MG63 (cell line): ENCODE measurements around the gene RFPL4A. TPM values are rescaled to one million over a fixed set of nuclear protein-coding genes. Genes with fewer than 3 reads are reported as not detected.

Experiments
- DNase-seq: peaks from one replicate; pipeline ENCODE4 v3.0.0-alpha.2; 2020
- H3K27me3 ChIP-seq: fragments of 250-450 bp; sonication (Bioruptor Pico); 2 replicates; pipeline ENCODE4 v1.5.1; 2020; ENCODE audit warnings: mild to moderate bottlenecking, moderate library complexity
- H3K36me3 ChIP-seq: fragments of 250-450 bp; sonication (Bioruptor Pico); 2 replicates; pipeline ENCODE4 v1.5.1; 2020; ENCODE audit warnings: mild to moderate bottlenecking, moderate library complexity
- H3K4me3 ChIP-seq: fragments of 250-450 bp; sonication (Bioruptor Pico); 2 replicates; pipeline ENCODE4 v1.5.1; 2020; ENCODE audit warnings: mild to moderate bottlenecking, moderate library complexity
- H3K9me3 ChIP-seq: fragments of 250-450 bp; sonication (Bioruptor Pico); 2 replicates; pipeline ENCODE4 v1.5.1; 2020; ENCODE audit warnings: mild to moderate bottlenecking, moderate library complexity
- total RNA-seq: library from RNA; depleted of rRNA; stranded (reverse); fragments of >200 nt; shearing (Covaris generic); gene quantifications from 2 replicates; pipeline ENCODE4 v1.2.3, GENCODE V29; 2014; ENCODE audit warnings: low replicate concordance; rRNA removed

RFPL4A gene
- total RNA-seq, 1 experiment from 2014 or later, result not detected

GRCh38 chr19:55777528-55777927, 18.6 kb downstream of the RFPL4A start:
- no peak overlapping the region for H3K4me3 ChIP-seq
- H3K9me3 ChIP-seq, result no peaks in the 10 kb centered on the region
- H3K36me3 ChIP-seq, result no peaks in the 10 kb centered on the region
- no peak for DNase-seq
- H3K27me3 ChIP-seq, result peaks cover 18% of the 10 kb centered on the region

- H3K27me3 ChIP-seq, result peaks cover 22% of the 10 kb centered on the region
- no peaks in the 10 kb centered on the region for H3K36me3 ChIP-seq
- H3K4me3 ChIP-seq, result no peak overlapping the region
- no peak for DNase-seq
- H3K9me3 ChIP-seq, result no peaks in the 10 kb centered on the region
These were observed 19.4 kb downstream of the RFPL4A start for GRCh38 chr19:55778331-55778730.

DNA sequence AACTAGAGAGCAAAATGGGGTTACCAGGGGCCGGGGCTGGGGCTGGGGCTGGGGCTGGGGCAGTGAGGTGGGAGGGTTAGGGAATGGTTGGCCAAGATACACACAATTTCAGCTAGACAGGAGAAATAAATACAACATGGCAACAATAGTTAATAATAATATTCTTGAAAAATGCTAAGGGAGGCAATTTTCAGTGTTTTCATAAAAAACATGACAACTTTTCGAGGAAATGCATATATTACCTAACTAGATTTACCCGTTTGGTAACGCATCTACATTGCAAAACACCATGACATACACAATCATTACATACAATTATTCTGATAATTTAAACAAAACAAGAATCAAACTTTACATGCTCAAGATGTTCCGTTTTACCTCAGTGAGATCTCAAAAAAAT, 22.2 kb downstream of the RFPL4A start:
- no peak for DNase-seq
- Histone ChIP-seq H3K4me3 (no peak overlapping the region), H3K36me3 (no peaks in the 10 kb centered on the region), H3K27me3 (peaks cover 28% of the 10 kb centered on the region), H3K9me3 (no peaks in the 10 kb centered on the region)

DNA sequence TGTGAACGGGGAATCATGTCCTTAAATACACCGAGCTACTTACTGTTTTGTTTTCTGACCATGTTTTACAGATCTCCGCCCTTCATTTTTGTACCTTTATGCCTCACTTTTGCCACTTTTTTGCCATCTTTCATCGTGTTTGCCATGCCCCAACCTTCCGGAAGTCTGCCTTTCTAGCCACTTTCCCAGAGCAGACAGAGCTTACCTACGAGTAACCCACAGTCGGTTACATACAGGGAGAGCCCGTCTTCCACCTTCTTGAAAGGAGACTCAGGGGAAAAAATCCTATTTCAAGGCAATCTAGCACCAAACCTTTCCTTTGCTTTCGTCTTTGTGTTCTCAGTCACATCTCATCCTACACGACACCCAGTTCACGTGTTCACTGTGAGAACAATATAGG, 36.1 kb downstream of the RFPL4A start:
- DNase-seq, result no peak
- no peak overlapping the region for H3K4me3 ChIP-seq
- H3K36me3 ChIP-seq, result no peaks in the 10 kb centered on the region
- H3K27me3 ChIP-seq, result peaks cover 2% of the 10 kb centered on the region; the same call in 1 of the 2 replicates
- H3K9me3 ChIP-seq, result peaks cover 4% of the 10 kb centered on the region; the same call in 1 of the 2 replicates

- Histone ChIP-seq H3K4me3 (no peak overlapping the region), H3K9me3 (no peaks in the 10 kb centered on the region; the same call in 1 of the 2 replicates), H3K36me3 (no peaks in the 10 kb centered on the region), H3K27me3 (peaks cover 2% of the 10 kb centered on the region; the same call in 1 of the 2 replicates)
- DNase-seq, result no peak
These were observed 42.5 kb downstream of the RFPL4A start for GRCh38 chr19:55801416-55801815.

DNA sequence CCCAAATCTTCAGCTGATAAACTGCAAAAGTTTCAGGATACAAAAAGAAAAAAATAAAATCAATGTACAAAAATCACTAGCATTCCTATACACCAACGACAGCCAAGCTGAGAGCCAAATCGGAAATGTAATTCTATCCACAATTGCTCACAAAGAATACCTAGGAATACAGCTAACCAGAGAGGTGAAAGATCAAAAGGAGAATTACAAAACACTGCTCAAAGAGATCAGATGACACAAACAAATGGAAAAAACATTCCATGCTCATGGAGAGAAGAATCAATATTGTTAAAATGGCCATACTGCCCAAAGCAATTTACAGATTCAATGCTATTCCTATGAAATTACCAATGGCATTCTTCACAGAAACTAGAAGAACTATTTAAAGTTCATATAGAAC, 43.4 kb downstream of the RFPL4A start:
- H3K4me3 ChIP-seq, result no peak overlapping the region
- H3K27me3 ChIP-seq, result peaks cover 2% of the 10 kb centered on the region; the same call in 1 of the 2 replicates
- no peak for DNase-seq
- H3K36me3 ChIP-seq, result no peaks in the 10 kb centered on the region
- H3K9me3 ChIP-seq, result no peaks in the 10 kb centered on the region; the same call in 1 of the 2 replicates

- H3K27me3 ChIP-seq, result peaks cover 7% of the 10 kb centered on the region
- H3K4me3 ChIP-seq, result no peak overlapping the region
- H3K9me3 ChIP-seq, result no peaks in the 10 kb centered on the region; the same call in 1 of the 2 replicates
- no peaks in the 10 kb centered on the region for H3K36me3 ChIP-seq
- DNase-seq, result peak; percentile 72
These were observed 50.6 kb downstream of the RFPL4A start for GRCh38 chr19:55809381-55810058.

- no peak overlapping the region for H3K4me3 ChIP-seq
- H3K27me3 ChIP-seq, result peaks cover 7% of the 10 kb centered on the region
- DNase-seq, result no peak
- no peaks in the 10 kb centered on the region for H3K36me3 ChIP-seq
- no peaks in the 10 kb centered on the region; the same call in 1 of the 2 replicates for H3K9me3 ChIP-seq
These were observed 52.4 kb downstream of the RFPL4A start for GRCh38 chr19:55811340-55811739.

- Histone ChIP-seq H3K27me3 (peaks cover 7% of the 10 kb centered on the region), H3K4me3 (no peak overlapping the region), H3K9me3 (no peaks in the 10 kb centered on the region; the same call in 1 of the 2 replicates), H3K36me3 (no peaks in the 10 kb centered on the region)
- DNase-seq, result no peak
These were observed 53.6 kb downstream of the RFPL4A start for GRCh38 chr19:55812449-55812848.

Other genes with a start within 250 kb of the RFPL4A start
- gene SBK2, start 222.0 kb upstream of the RFPL4A start, total RNA-seq, result 0.20 TPM in 1 of 2 replicates, not detected in the other
- 0.43 TPM in 1 of 2 replicates, not detected in the other for gene SBK3, start 213.6 kb upstream of the RFPL4A start, total RNA-seq
- gene ZNF579, start 178.2 kb upstream of the RFPL4A start, total RNA-seq, result 7.2 and 8.6 TPM in 2 replicates
- 2.9 and 4.0 TPM in 2 replicates for gene FIZ1, start 159.6 kb upstream of the RFPL4A start, total RNA-seq
- 7.9 and 22.4 TPM in 2 replicates for gene ZNF524, start 158.8 kb upstream of the RFPL4A start, total RNA-seq
- gene ZNF865, start 153.4 kb upstream of the RFPL4A start, total RNA-seq, result 0.66 and 0.69 TPM in 2 replicates
- gene ZNF784, start 134.5 kb upstream of the RFPL4A start, total RNA-seq, result 9.0 and 12.6 TPM in 2 replicates
- 7.5 and 8.0 TPM in 2 replicates for gene ZNF580, start 118.1 kb upstream of the RFPL4A start, total RNA-seq
- gene ZNF581, start 115.4 kb upstream of the RFPL4A start, total RNA-seq, result 8.7 and 17.5 TPM in 2 replicates
- gene CCDC106, start 110.9 kb upstream of the RFPL4A start, total RNA-seq, result 1.3 and 4.8 TPM in 2 replicates
- 128 and 226 TPM in 2 replicates for gene U2AF2, start 104.1 kb upstream of the RFPL4A start, total RNA-seq
- 57.1 and 158 TPM in 2 replicates for gene EPN1, start 83.9 kb upstream of the RFPL4A start, total RNA-seq
- gene NLRP9, start 20.7 kb upstream of the RFPL4A start, total RNA-seq, result not detected in 2 replicates
- not detected in 2 replicates for gene RFPL4AL1, start 10.0 kb downstream of the RFPL4A start, total RNA-seq
- not detected in 2 replicates for gene NLRP11, start 72.9 kb downstream of the RFPL4A start, total RNA-seq
- not detected in 2 replicates for gene NLRP4, start 77.4 kb downstream of the RFPL4A start, total RNA-seq
- gene NLRP13, start 173.2 kb downstream of the RFPL4A start, total RNA-seq, result not detected in 2 replicates
- gene NLRP8, start 188.7 kb downstream of the RFPL4A start, total RNA-seq, result not detected in 2 replicates
- not detected in 2 replicates for gene NLRP5, start 227.7 kb downstream of the RFPL4A start, total RNA-seq